Skeletal muscle tissue (tissue), 1 donor: ENCODE data around the gene CDC23. TPM values are rescaled to one million over a fixed set of nuclear protein-coding genes. Genes with fewer than 3 reads are reported as not detected.

Experiments used
- total RNA-seq: library from RNA; depleted of rRNA; stranded (reverse); fragments of >200 nt; gene quantifications from one replicate; pipeline ENCODE4 v1.2.3, GENCODE V29; 2014

Gene CDC23
- total RNA-seq, 1 donor from 2014 or later: 41.8 TPM

Other genes starting within 250 kb of the CDC23 start
- 43.8 TPM for gene FAM13B, start 180.2 kb downstream of the CDC23 start, total RNA-seq
- not detected for gene WNT8A, start 129.3 kb downstream of the CDC23 start, total RNA-seq
- not detected for gene NME5, start 73.9 kb downstream of the CDC23 start, total RNA-seq
- 34.4 TPM for gene BRD8, start 34.7 kb downstream of the CDC23 start, total RNA-seq
- gene KIF20A, start 34.2 kb downstream of the CDC23 start, total RNA-seq: 8.9 TPM
- gene GFRA3, start 61.3 kb upstream of the CDC23 start, total RNA-seq: 1.0 TPM
- 3.7 TPM for gene CDC25C, start 118.5 kb upstream of the CDC23 start, total RNA-seq
- gene FAM53C, start 124.9 kb upstream of the CDC23 start, total RNA-seq: 17.2 TPM
- 75.2 TPM for gene KDM3B, start 139.4 kb upstream of the CDC23 start, total RNA-seq
- 7.3 TPM for gene REEP2, start 225.7 kb upstream of the CDC23 start, total RNA-seq